HepG2 (cell line): Measurements from ENCODE around the gene CASP4. TPM values are rescaled to one million over a fixed set of nuclear protein-coding genes. Genes with fewer than 3 reads are reported as not detected.

Source experiments
- ATAC-seq: fragments of 200-7000 bp; cut with Tn5 transposase; 3 replicates; pipeline ENCODE4 v1.9.1; 2020; ENCODE audit warnings: mild to moderate bottlenecking, moderate library complexity
- BruUV-seq: library from RNA; stranded (reverse); fragments of 400-500 nt; replicated peaks from 2 replicates; lab custom pipeline; 2021; lab: Mats Ljungman, UMichigan
- CTCF ChIA-PET: fragments of 300-600 bp; formaldehyde crosslinking; extraction: SDS; loops from one replicate; lab custom pipeline; 2021; ENCODE audit warnings: low total read pairs, inconsistent platforms, low intra/inter-chr PET ratio; lab: Yijun Ruan, JAX
- POLR2A ChIA-PET: fragments of 350-600 bp; sonication (Branson Sonifier 250); formaldehyde crosslinking; loops from one replicate; lab custom pipeline; 2020; ENCODE audit warnings: antibody characterized with exemption, inconsistent platforms; lab: Yijun Ruan, JAX
- DNase-seq: peaks from one replicate; pipeline ENCODE4 v3.0.0-alpha.2; 2015; ENCODE audit warnings: low spot score
- FAIRE-seq: peaks from 3 replicates; lab custom pipeline; 2011; peaks lifted over from hg19 to GRCh38; lab: Jason Lieb, UNC
- H2AFZ ChIP-seq: one replicate; pipeline ENCODE4 v1.6.1; 2011; ENCODE audit warnings: low read length, inconsistent platforms
- H3K27ac ChIP-seq: fragments of 300-600 bp; 3 replicates; pipeline ENCODE4 v1.8.0; 2011; ENCODE audit warnings: mixed run types, mild to moderate bottlenecking, mixed read lengths, low read length, inconsistent platforms; ENCODE audit not compliant: insufficient read depth; ENCODE audit errors: extremely low read length
- H3K27me3 ChIP-seq, 2 experiments: fragments of 200-600 bp in 1 of 2; 2 replicates in 1 of 2; 3 replicates in 1 of 2; pipeline versions ENCODE4 v1.6.0 to v1.8.0; 2011; ENCODE audit warnings: low read length in 2 of 2, mild to moderate bottlenecking in 2 of 2, moderate library complexity in 2 of 2, inconsistent platforms in 1 of 2; ENCODE audit not compliant: insufficient read depth in 2 of 2, control insufficient read depth in 1 of 2
- H3K36me3 ChIP-seq, 2 experiments: fragments of 200-600 bp in 1 of 2; replicated peaks in 1 of 2; 2 replicates in 1 of 2; 3 replicates in 1 of 2; pipeline versions ENCODE4 v1.5.1 to v1.8.0; 2011; ENCODE audit warnings: low read length in 2 of 2, inconsistent platforms in 1 of 2; ENCODE audit not compliant: insufficient read depth in 2 of 2, control insufficient read depth in 1 of 2
- H3K4me1 ChIP-seq: 2 replicates; pipeline ENCODE4 v1.5.1; 2012; ENCODE audit warnings: low read length, inconsistent platforms; ENCODE audit not compliant: insufficient read depth
- H3K4me2 ChIP-seq: 2 replicates; pipeline ENCODE4 v1.6.0; 2011; ENCODE audit warnings: low read depth, low read length, inconsistent platforms
- H3K4me3 ChIP-seq, 3 experiments: fragments of 200-600 bp in 1 of 3; sonication (generic), shearing (Covaris generic) in 1 of 3; replicated peaks in 1 of 3; 2 replicates each; pipeline ENCODE4 v1.5.1; 2011 to 2016; ENCODE audit warnings: low read length in 3 of 3, inconsistent platforms in 2 of 3, low read depth in 2 of 3, mild to moderate bottlenecking in 2 of 3, control low read depth in 1 of 3, mixed read lengths in 1 of 3; ENCODE audit not compliant: insufficient read depth in 1 of 3
- H3K79me2 ChIP-seq: one replicate; pipeline ENCODE4 v1.6.1; 2011; ENCODE audit warnings: low read length, inconsistent platforms; ENCODE audit not compliant: insufficient read depth
- H3K9ac ChIP-seq: 2 replicates; pipeline ENCODE4 v1.6.0; 2011; ENCODE audit warnings: mild to moderate bottlenecking, low read depth, low read length, inconsistent platforms; ENCODE audit not compliant: insufficient read depth
- H3K9me3 ChIP-seq: 2 replicates; pipeline ENCODE4 v1.5.1; 2012; ENCODE audit warnings: mild to moderate bottlenecking, low read length
- H4K20me1 ChIP-seq: 2 replicates; pipeline ENCODE4 v1.6.0; 2011; ENCODE audit warnings: inconsistent platforms, mild to moderate bottlenecking, low read length, moderate library complexity; ENCODE audit not compliant: insufficient read depth
- ATF4 ChIP-seq, 2 experiments: fragments of 450-650 bp in 1 of 2; sonication (generic) in 1 of 2; formaldehyde crosslinking; IDR thresholded peaks; 2 replicates each; pipeline versions ENCODE4 v1.5.0 to v1.8.0; 2020 to 2022; ENCODE audit warnings: mild to moderate bottlenecking in 1 of 2, missing genetic modification reagents in 1 of 2
- CEBPB ChIP-seq: IDR thresholded peaks from 2 replicates; pipeline ENCODE4 v1.6.1; 2011; ENCODE audit warnings: low read depth, low read length, improper control_type of control experiment, borderline replicate concordance
- CENPBD1 ChIP-seq: sonication (generic); formaldehyde crosslinking; IDR thresholded peaks from 2 replicates; pipeline ENCODE4 v1.8.0; 2022; ENCODE audit warnings: missing genetic modification reagents, low read depth, mild to moderate bottlenecking, borderline replicate concordance
- DNMT3B ChIP-seq: conservative IDR thresholded peaks from 2 replicates; pipeline ENCODE4 v1.6.1; 2016; ENCODE audit warnings: missing biosample characterization, control low read depth
- EHMT2 ChIP-seq: fragments of 200-600 bp; sonication (generic); IDR thresholded peaks from 2 replicates; pipeline ENCODE4 v1.7.0; 2017; ENCODE audit warnings: antibody characterized with exemption, low read depth, low read length, borderline replicate concordance
- GATAD2A ChIP-seq: IDR thresholded peaks from 2 replicates; pipeline ENCODE4 v1.6.1; 2016
- IRF2 ChIP-seq: IDR thresholded peaks from 2 replicates; pipeline ENCODE4 v1.6.1; 2018; ENCODE audit warnings: missing genetic modification reagents, missing compliant biosample characterization
- MED13 ChIP-seq: sonication (generic); formaldehyde crosslinking; IDR thresholded peaks from 2 replicates; pipeline ENCODE4 v1.5.0; 2020; ENCODE audit warnings: missing genetic modification reagents
- POLR2G ChIP-seq: fragments of 200-400 bp; formaldehyde crosslinking; IDR thresholded peaks from 2 replicates; pipeline ENCODE4 v1.6.1; 2018; ENCODE audit warnings: mild to moderate bottlenecking, low read depth, low read length, moderate library complexity
- RXRA ChIP-seq: sonication (generic); formaldehyde crosslinking; IDR thresholded peaks from 2 replicates; pipeline ENCODE4 v1.5.1; 2020; ENCODE audit warnings: missing genetic modification reagents
- SMARCE1 ChIP-seq: fragments of 450-650 bp; IDR thresholded peaks from 2 replicates; pipeline ENCODE4 v1.6.1; 2017; ENCODE audit warnings: borderline replicate concordance
- SSRP1 ChIP-seq: IDR thresholded peaks from 2 replicates; pipeline ENCODE4 v1.6.1; 2016; ENCODE audit warnings: control low read depth
- TFDP2 ChIP-seq: sonication (generic); formaldehyde crosslinking; IDR thresholded peaks from 2 replicates; pipeline ENCODE4 v1.4.0; 2020; ENCODE audit warnings: missing genetic modification reagents
- ZFP41 ChIP-seq: sonication (generic); formaldehyde crosslinking; IDR thresholded peaks from 2 replicates; pipeline ENCODE4 v1.4.0; 2020; ENCODE audit warnings: mild to moderate bottlenecking, missing genetic modification reagents, borderline replicate concordance
- ZNF142 ChIP-seq: sonication (generic); formaldehyde crosslinking; IDR thresholded peaks from 2 replicates; pipeline ENCODE4 v1.4.0; 2020; ENCODE audit warnings: missing genetic modification reagents
- ZNF260 ChIP-seq: sonication (generic); formaldehyde crosslinking; IDR thresholded peaks from 2 replicates; pipeline ENCODE4 v1.4.0; 2020; ENCODE audit warnings: missing genetic modification reagents, low read depth, mild to moderate bottlenecking, borderline replicate concordance
- ZNF644 ChIP-seq: IDR thresholded peaks from 2 replicates; pipeline ENCODE4 v1.6.1; 2016; ENCODE audit warnings: low read depth
- WGBS: methylation state at CpG from one replicate; pipeline ENCODE4 v1.1.6; 2017; ENCODE audit warnings: low lambda C conversion rate; 5-methylcytosine and 5-hydroxymethylcytosine counted together
- in situ Hi-C: cut with HindIII; loops from 2 replicates; pipeline ENCODE4 v1.10.0; 2017; ENCODE audit warnings: low pct_unique_long_range_greater_than_20kb; ENCODE audit not compliant: extremely low pct_ligation_motif_present
- intact Hi-C: fragments of 100-400 bp; cut with micrococcal nuclease; formaldehyde crosslinking; loops from one replicate; pipeline ENCODE4 v1.10.0; 2022; ENCODE audit not compliant: unreplicated experiment
- polyA plus RNA-seq, 8 experiments: library from polyadenylated mRNA; depleted of rRNA in 3 of 8; stranded (reverse) in 7 of 8; unstranded in 1 of 8; fragments of >200 nt; fragmentation: Illumina TruSeq in 4 of 8; extraction: Trizol in 4 of 8; gene quantifications; 2 replicates each; pipeline versions ENCODE4 v1.2.1 to v1.2.3, GENCODE V29; 2011 to 2016; ENCODE audit warnings: low read depth in 4 of 8, missing spikeins in 1 of 8, mixed read lengths in 1 of 8; ENCODE audit not compliant: insufficient read depth in 1 of 8
- total RNA-seq, 5 experiments: library from RNA; depleted of rRNA; stranded (reverse); fragments of >200 nt; fragmentation: Illumina TruSeq; extraction: Trizol; gene quantifications; 2 replicates each; pipeline ENCODE4 v1.2.3, GENCODE V29; 2016; ENCODE audit warnings: low read depth in 1 of 5

CASP4 gene
- total and polyA plus RNA-seq, 2 of the 13 experiments (the other 11 are each of a cell fraction or from before 2014, with no cell fraction given), result 56.4 to 69.8 TPM

- TF ChIP-seq POLR2G, result no peak
- TF ChIP-seq GATAD2A (CRISPR knock-in tag), result 0 out of 2 replicates have a peak, but pooled peaks have one; percentile 24
- no peak for TF ChIP-seq TFDP2 (CRISPR knock-in tag)
- TF ChIP-seq ATF4 (CRISPR knock-in tag; IDR thresholded peaks at IDR 0.05), result 0 out of 4 replicates have a peak, but pooled peaks of 1 of the 2 experiments have one; percentile 44
- TF ChIP-seq CENPBD1 (CRISPR knock-in tag), result no peak
- 0 out of 2 replicates have a peak, but pooled peaks have one; percentile 12 for TF ChIP-seq ZNF644
- peak; percentile 88 for TF ChIP-seq CEBPB
Observed at GRCh38 chr11:104984808-104985207, 16.4 kb upstream of the CASP4 start (continued).

- Histone ChIP-seq H3K4me1 (no peaks in the 10 kb centered on the region), H3K27ac (no peak overlapping the region), H3K4me3 (no peak overlapping the region), H3K9me3 (no peaks in the 10 kb centered on the region), H3K36me3 (no peaks in the 10 kb centered on the region), H4K20me1 (no peaks in the 10 kb centered on the region), H3K79me2 (no peaks in the 10 kb centered on the region), H2AFZ (no peak overlapping the region), H3K9ac (no peak overlapping the region), H3K27me3 (no peaks in the 10 kb centered on the region), H3K4me2 (no peak overlapping the region)
- in situ Hi-C loops, result no loop called here
- WGBS, result 0% methylated on average over 1 of the region's 1 CpG
- CTCF ChIA-PET, result no interaction called here
- no TSS peak for BruUV-seq
- intact Hi-C loops, result no loop called here
- FAIRE-seq (no peak), DNase-seq (no peak), ATAC-seq (no peak)
- POLR2A ChIA-PET, result no interaction called here
- TF ChIP-seq RXRA (CRISPR knock-in tag) (no peak), IRF2 (CRISPR knock-in tag) (no peak), DNMT3B (CRISPR knock-in tag) (no peak), ZFP41 (CRISPR knock-in tag) (no peak), ZNF142 (CRISPR knock-in tag) (no peak), EHMT2 (no peak), SSRP1 (CRISPR knock-in tag) (no peak), MED13 (no peak), ZNF260 (CRISPR knock-in tag) (no peak), SMARCE1 (no peak)
Observed at GRCh38 chr11:104979839-104980238, 11.5 kb upstream of the CASP4 start.
